ENCODE measurements around the gene HLF.
A peak's percentile ranks its signal among the peaks of the same experiment; 100 is the strongest.

Gene HLF

GRCh38 chr17:55356434-55357328 is 91.9 kb downstream of the HLF start:
- DNase-seq (ENCODE audit: low spot score) = peak; percentile 56
- Mint-ChIP-seq H3K27ac (no peak overlapping the region), H3K36me3 (ENCODE audit: low read depth) (peaks cover 5% of the 10 kb centered on the region), H3K4me1 (ENCODE audit: low read depth) (peaks cover 7% of the 10 kb centered on the region), H3K4me3 (no peak overlapping the region), H3K9me3 (peaks cover 13% of the 10 kb centered on the region), H3K27me3 (ENCODE audit: low read depth) (peaks cover 17% of the 10 kb centered on the region)

GRCh38 chr17:55360971-55361370 is 96.2 kb downstream of the HLF start:
- no peak overlapping the region for H3K27ac Mint-ChIP-seq
- DNase-seq (ENCODE audit: low spot score) = no peak
- peaks cover 13% of the 10 kb centered on the region for H3K9me3 Mint-ChIP-seq
- peaks cover 38% of the 10 kb centered on the region for H3K27me3 Mint-ChIP-seq (ENCODE audit: low read depth)
- H3K4me3 Mint-ChIP-seq = no peak overlapping the region
- H3K36me3 Mint-ChIP-seq (ENCODE audit: low read depth) = peaks cover 5% of the 10 kb centered on the region
- H3K4me1 Mint-ChIP-seq (ENCODE audit: low read depth) = peaks cover 4% of the 10 kb centered on the region

- peaks cover 5% of the 10 kb centered on the region for H3K36me3 Mint-ChIP-seq (ENCODE audit: low read depth)
- peaks cover 41% of the 10 kb centered on the region for H3K27me3 Mint-ChIP-seq (ENCODE audit: low read depth)
- peaks cover 13% of the 10 kb centered on the region for H3K9me3 Mint-ChIP-seq
- H3K4me3 Mint-ChIP-seq = no peak overlapping the region
- H3K27ac Mint-ChIP-seq = no peak overlapping the region
- H3K4me1 Mint-ChIP-seq (ENCODE audit: low read depth) = no peaks in the 10 kb centered on the region
- no peak for DNase-seq (ENCODE audit: low spot score)
Measured at GRCh38 chr17:55363033-55363432, 98.3 kb downstream of the HLF start.

- no peak overlapping the region for H3K4me3 Mint-ChIP-seq
- H3K36me3 Mint-ChIP-seq (ENCODE audit: low read depth) = peaks cover 2% of the 10 kb centered on the region
- DNase-seq (ENCODE audit: low spot score) = no peak
- peaks cover 3% of the 10 kb centered on the region for H3K4me1 Mint-ChIP-seq (ENCODE audit: low read depth)
- peaks cover 39% of the 10 kb centered on the region for H3K27me3 Mint-ChIP-seq (ENCODE audit: low read depth)
- no peak overlapping the region for H3K27ac Mint-ChIP-seq
- peaks cover 5% of the 10 kb centered on the region for H3K9me3 Mint-ChIP-seq
Measured at GRCh38 chr17:55366020-55366481, 101.3 kb downstream of the HLF start.

- DNase-seq (ENCODE audit: low spot score) = no peak
- Mint-ChIP-seq H3K4me1 (ENCODE audit: low read depth) (peaks cover 3% of the 10 kb centered on the region), H3K36me3 (ENCODE audit: low read depth) (no peaks in the 10 kb centered on the region), H3K27me3 (ENCODE audit: low read depth) (peaks cover 26% of the 10 kb centered on the region), H3K4me3 (no peak overlapping the region), H3K9me3 (peaks cover 5% of the 10 kb centered on the region), H3K27ac (no peak overlapping the region)
Measured at GRCh38 chr17:55368706-55369105, 103.9 kb downstream of the HLF start.

All from T-helper 2 cell treated with Interferon-gamma antibody and Interleukin-4, amounts not matched to agents 5 μg/mL and 100 μg/mL, for 36 hours (primary cell).